HT1080 (cell line): ENCODE results near the gene ALG14. TPM values are rescaled to one million over a fixed set of nuclear protein-coding genes. Genes with fewer than 3 reads are reported as not detected.

Experiments used
- DNase-seq: peaks from one replicate; pipeline ENCODE4 v3.0.0-alpha.2; 2015; ENCODE audit warnings: low read depth
- total RNA-seq: library from RNA; depleted of rRNA; stranded (reverse); fragments of >200 nt; shearing (Covaris generic); gene quantifications from 2 replicates; pipeline ENCODE4 v1.2.3, GENCODE V29; 2014; rRNA removed

ALG14 gene
- total RNA-seq, 1 experiment from 2014 or later = 7.1 TPM

- DNase-seq = no peak
Observed at GRCh38 chr1:94931254-94931841, 141.4 kb downstream of the ALG14 start.

- DNase-seq = no peak
Observed at GRCh38 chr1:94929351-94930217, 143.2 kb downstream of the ALG14 start.

GRCh38 chr1:94928293-94928939 is 144.3 kb downstream of the ALG14 start:
- DNase-seq = no peak

GRCh38 chr1:94927405-94928175 is 145.2 kb downstream of the ALG14 start:
- peak; percentile 38 for DNase-seq

GRCh38 chr1:94926915-94927404 is 145.8 kb downstream of the ALG14 start, which contains the start of gene CNN3:
Gene CNN3 (minus strand): TSS chr1:94927110. CDS start chr1:94926894, 216 bp downstream.
- DNase-seq = peak; percentile 91

- peak; percentile 57 for DNase-seq
Observed at GRCh38 chr1:94926126-94926914, 146.4 kb downstream of the ALG14 start.

- peak; percentile 95 for DNase-seq
Observed at GRCh38 chr1:94925561-94926125, 147.1 kb downstream of the ALG14 start.

GRCh38 chr1:94925004-94925403 is 147.7 kb downstream of the ALG14 start:
- DNase-seq = peak; percentile 23

Other genes with a start within 250 kb of the ALG14 start
- 269 and 346 TPM in 2 replicates for gene CNN3, start 145.8 kb downstream of the ALG14 start, total RNA-seq
- gene TLCD4, start 44.4 kb upstream of the ALG14 start, total RNA-seq = 1.5 and 2.0 TPM in 2 replicates
- 10.5 and 14.1 TPM in 2 replicates for gene RWDD3, start 161.3 kb upstream of the ALG14 start, total RNA-seq